Right lobe of liver (tissue), 6 donors: Measurements from ENCODE around the gene THSD7B. TPM values are rescaled to one million over a fixed set of nuclear protein-coding genes. Genes with fewer than 3 reads are reported as not detected.

Experiments used
- ATAC-seq, 4 donors: fragments of 200-7000 bp; cut with Tn5 transposase; one replicate each; pipeline ENCODE4 v1.9.1; 2020; ENCODE audit warnings: mild to moderate bottlenecking in 4 of 4, moderate library complexity in 4 of 4
- DNase-seq, 3 donors: peaks; one replicate each; pipeline ENCODE4 v3.0.0-alpha.2; 2020
- H3K27ac ChIP-seq, 3 donors: fragments of 200-600 bp; one replicate each; pipeline ENCODE4 v1.8.0; 2022
- H3K27me3 ChIP-seq, 2 donors: fragments of 200-600 bp; one replicate each; pipeline ENCODE4 v1.8.0; 2022
- H3K36me3 ChIP-seq, 4 donors: fragments of 200-600 bp; sonication (generic) in 1 of 4; one replicate each; pipeline versions ENCODE4 v1.5.1 to v1.8.0; 2017 to 2022; ENCODE audit warnings: control low read depth in 1 of 4
- H3K4me1 ChIP-seq, 4 donors: fragments of 200-600 bp; sonication (generic) in 1 of 4; one replicate each; pipeline versions ENCODE4 v1.5.1 to v1.8.0; 2017 to 2022; ENCODE audit warnings: control low read depth in 1 of 4
- H3K4me3 ChIP-seq, 3 donors: fragments of 200-600 bp; one replicate each; pipeline ENCODE4 v1.8.0; 2022
- H3K9me3 ChIP-seq, 4 donors: fragments of 200-600 bp; sonication (generic) in 1 of 4; one replicate each; pipeline versions ENCODE4 v1.5.1 to v1.8.0; 2017 to 2022; ENCODE audit warnings: control low read depth in 1 of 4
- CTCF ChIP-seq, 4 donors: fragments of 200-600 bp in 3 of 4; fragments of 450-650 bp in 1 of 4; IDR thresholded peaks; one replicate each; pipeline versions ENCODE4 v1.5.1 to v1.8.0; 2016 to 2022; ENCODE audit warnings: antibody characterized with exemption in 4 of 4, mild to moderate bottlenecking in 2 of 4
- POLR2A ChIP-seq: fragments of 450-650 bp; IDR thresholded peaks from one replicate; pipeline ENCODE4 v1.6.1; 2017; ENCODE audit warnings: antibody characterized with exemption, mild to moderate bottlenecking
- WGBS: methylation state at CpG from one replicate; pipeline ENCODE4 v1.1.6; 2018; ENCODE audit warnings: low coverage, low lambda C conversion rate; ENCODE audit not compliant: insufficient coverage; ENCODE audit errors: missing lambda C conversion rate; 5-methylcytosine and 5-hydroxymethylcytosine counted together
- intact Hi-C, 2 donors: fragments of 100-400 bp; cut with DNase I; formaldehyde crosslinking; loops; one replicate each; pipeline versions ENCODE4 v1.11.2 to v1.14.1; 2022
- total RNA-seq, 6 experiments: library from RNA; depleted of rRNA in 2 of 6; stranded (reverse); fragments of >200 nt in 2 of 6; fragmentation: NEBNext Ultra II Directional in 3 of 6; extraction: Animal tissue kit (Norgen Biotek cat#: 25700) in 3 of 6; gene quantifications; one replicate each; pipeline versions ENCODE4 v1.1.0 to v1.2.4, GENCODE V29; 2016 to 2023
- donor health status: DM: no; HTN: yes; CAD: no.
- donor health status: DM: no; HTN: no; CAD: no.
- donor health status: DM: no; HTN: no; CAD: no.
- donor health status: DM: no; HTN: yes; CAD: no.
- donor health status: DM: no; HTN: yes; CAD: no.

Gene THSD7B
- total RNA-seq, 6 experiments from 2014 or later: 0.07 to 0.89 (median 0.24) TPM

- Histone ChIP-seq H3K9me3 (no peaks in the 10 kb centered on the region), H3K27me3 (no peaks in the 10 kb centered on the region), H3K27ac (no peak overlapping the region), H3K36me3 (no peaks in the 10 kb centered on the region), H3K4me1 (no peaks in the 10 kb centered on the region), H3K4me3 (no peak overlapping the region)
- ATAC-seq (no peak), DNase-seq (no peak)
- TF ChIP-seq CTCF (IDR thresholded peaks at IDR 0.05) (no peak), POLR2A (no peak)
- intact Hi-C loops: no loop called here
- 44% methylated on average over 4 of the region's 4 CpGs for WGBS
Measured at GRCh38 chr2:137675584-137676327, 910.4 kb downstream of the THSD7B start.

- Histone ChIP-seq H3K27ac (no peak overlapping the region), H3K4me1 (no peaks in the 10 kb centered on the region), H3K4me3 (no peak overlapping the region), H3K36me3 (no peaks in the 10 kb centered on the region), H3K9me3 (no peaks in the 10 kb centered on the region), H3K27me3 (no peaks in the 10 kb centered on the region)
- TF ChIP-seq CTCF (IDR thresholded peaks at IDR 0.05): no peak
- intact Hi-C loops: no loop called here
- no peak for ATAC-seq
- 66% methylated on average over 3 of the region's 3 CpGs for WGBS
- DNase-seq: no peak
Measured at GRCh38 chr2:137676346-137676745, 911.0 kb downstream of the THSD7B start.

GRCh38 chr2:137677466-137677865 lies 912.1 kb downstream of the THSD7B start:
- intact Hi-C loops: no loop called here
- no peak for TF ChIP-seq POLR2A
- TF ChIP-seq CTCF (IDR thresholded peaks at IDR 0.05): no peak
- Histone ChIP-seq H3K9me3 (no peaks in the 10 kb centered on the region), H3K27me3 (no peaks in the 10 kb centered on the region), H3K4me3 (no peak overlapping the region), H3K36me3 (no peaks in the 10 kb centered on the region), H3K4me1 (no peaks in the 10 kb centered on the region), H3K27ac (no peak overlapping the region)
- ATAC-seq (no peak), DNase-seq (no peak)
- whole genome bisulfite sequencing: 50% methylated on average over 1 of the region's 1 CpG

GRCh38 chr2:137689549-137689948 lies 924.2 kb downstream of the THSD7B start:
- Histone ChIP-seq H3K36me3 (no peaks in the 10 kb centered on the region), H3K9me3 (no peaks in the 10 kb centered on the region), H3K27me3 (no peaks in the 10 kb centered on the region), H3K4me3 (no peak overlapping the region), H3K27ac (no peak overlapping the region), H3K4me1 (no peaks in the 10 kb centered on the region)
- WGBS: 24% methylated on average over 1 of the region's 1 CpG
- intact Hi-C loops: no loop called here
- no peak for ATAC-seq
- TF ChIP-seq POLR2A: no peak
- TF ChIP-seq CTCF (IDR thresholded peaks at IDR 0.05): no peak
- DNase-seq: no peak
